Spinal cord (tissue), 10 donors: Measurements from ENCODE around the gene CHMP6. TPM values are rescaled to one million over a fixed set of nuclear protein-coding genes. Genes with fewer than 3 reads are reported as not detected.
A peak's percentile ranks its signal among the peaks of the same experiment; 100 is the strongest.

Experiments used
- DNase-seq, 6 donors: peaks; one replicate each; pipeline versions ENCODE4 v3.0.0 to v3.0.0-alpha.2; 2013 to 2015; ENCODE audit warnings: low spot score in 6 of 6, low read depth in 4 of 6
- H3K27ac ChIP-seq: one replicate; pipeline ENCODE4 v1.5.1; 2013; ENCODE audit warnings: low read depth, low read length, control low read depth
- H3K27me3 ChIP-seq: one replicate; pipeline ENCODE4 v1.6.1; 2013; ENCODE audit warnings: low read length; ENCODE audit not compliant: control insufficient read depth, insufficient read depth
- H3K36me3 ChIP-seq: one replicate; pipeline ENCODE4 v1.6.1; 2013; ENCODE audit warnings: low read length; ENCODE audit not compliant: control insufficient read depth, insufficient read depth
- H3K4me1 ChIP-seq: one replicate; pipeline ENCODE4 v1.6.1; 2013; ENCODE audit warnings: low read length; ENCODE audit not compliant: control insufficient read depth, insufficient read depth
- H3K4me3 ChIP-seq: one replicate; pipeline ENCODE4 v1.5.1; 2013; ENCODE audit warnings: low read depth, low read length, control low read depth
- H3K9me3 ChIP-seq: one replicate; pipeline ENCODE4 v1.6.1; 2013; ENCODE audit warnings: low read length; ENCODE audit not compliant: control insufficient read depth, insufficient read depth
- WGBS: methylation state at CpG from one replicate; pipeline ENCODE4 v1.1.5; 2013; ENCODE audit warnings: missing lambda C conversion rate; ENCODE audit not compliant: insufficient coverage; 5-methylcytosine and 5-hydroxymethylcytosine counted together
- polyA plus RNA-seq, 2 donors: library from polyadenylated mRNA; unstranded; fragments of 120-200 nt; gene quantifications; one replicate each; pipeline ENCODE4 v1.2.1, GENCODE V29; 2013; ENCODE audit not compliant: insufficient read length in 2 of 2
- total RNA-seq, 2 donors: library from RNA; depleted of rRNA in 1 of 2; stranded (reverse); fragments of 120-200 nt in 1 of 2; fragments of >200 nt in 1 of 2; gene quantifications; one replicate each; pipeline versions ENCODE4 v1.2.3 to v1.2.4, GENCODE V29; 2013 to 2014
- donor health status: healthy.

Gene CHMP6
- total and polyA plus RNA-seq, 4 donors = 10.2 to 43.1 (median 24.1) TPM

- DNase-seq = no peak
Measured at GRCh38 chr17:81000334-81000630, 8.6 kb downstream of the CHMP6 start.

GRCh38 chr17:81000631-81001357 lies 9.2 kb downstream of the CHMP6 start:
- Histone ChIP-seq H3K4me1 (peaks cover 31% of the 10 kb centered on the region), H3K27me3 (peaks cover 14% of the 10 kb centered on the region), H3K9me3 (no peaks in the 10 kb centered on the region), H3K4me3 (no peak overlapping the region), H3K27ac (no peak overlapping the region), H3K36me3 (peaks cover 58% of the 10 kb centered on the region)
- 72% methylated on average over 18 of the region's 18 CpGs for WGBS
- DNase-seq = no peak

More at GRCh38 chr17:81000334-81000630, 8.6 kb downstream of the CHMP6 start:
- H3K9me3 ChIP-seq = no peaks in the 10 kb centered on the region
- peaks cover 63% of the 10 kb centered on the region for H3K36me3 ChIP-seq
- no peak overlapping the region for H3K27ac ChIP-seq
- H3K4me3 ChIP-seq = no peak overlapping the region
- WGBS = 94% methylated on average over 8 of the region's 8 CpGs
- H3K4me1 ChIP-seq = peaks cover 31% of the 10 kb centered on the region
- peaks cover 14% of the 10 kb centered on the region for H3K27me3 ChIP-seq

GRCh38 chr17:81002013-81002384 lies 10.4 kb downstream of the CHMP6 start:
- no peak for DNase-seq
- Histone ChIP-seq H3K4me3 (no peak overlapping the region), H3K9me3 (no peaks in the 10 kb centered on the region)

GRCh38 chr17:81002409-81003361 lies 11.0 kb downstream of the CHMP6 start:
- WGBS = 55% methylated on average over 6 of the region's 21 CpGs
- no peak overlapping the region for H3K27ac ChIP-seq
- H3K4me1 ChIP-seq = peaks cover 31% of the 10 kb centered on the region
- H3K9me3 ChIP-seq = no peaks in the 10 kb centered on the region
- H3K36me3 ChIP-seq = peaks cover 39% of the 10 kb centered on the region
- H3K4me3 ChIP-seq = no peak overlapping the region
- DNase-seq = peak in 1 of 6 donors; percentile 50
- peaks cover 18% of the 10 kb centered on the region for H3K27me3 ChIP-seq

More at GRCh38 chr17:81002013-81002384, 10.4 kb downstream of the CHMP6 start:
- 70% methylated on average over 10 of the region's 10 CpGs for WGBS
- Histone ChIP-seq H3K27ac (no peak overlapping the region), H3K4me1 (peaks cover 31% of the 10 kb centered on the region), H3K36me3 (peaks cover 45% of the 10 kb centered on the region), H3K27me3 (peaks cover 18% of the 10 kb centered on the region)

GRCh38 chr17:81003711-81004475 lies 12.3 kb downstream of the CHMP6 start:
- Histone ChIP-seq H3K4me1 (peaks cover 31% of the 10 kb centered on the region), H3K27ac (no peak overlapping the region), H3K9me3 (no peaks in the 10 kb centered on the region), H3K36me3 (peaks cover 27% of the 10 kb centered on the region), H3K4me3 (peak overlapping the region; percentile 21), H3K27me3 (peaks cover 18% of the 10 kb centered on the region)
- WGBS = 1% methylated on average over 60 of the region's 72 CpGs
- peak in 1 of 6 donors; percentile 68 for DNase-seq

GRCh38 chr17:81006891-81007290 lies 15.2 kb downstream of the CHMP6 start:
- no peaks in the 10 kb centered on the region for H3K36me3 ChIP-seq
- no peak overlapping the region for H3K27ac ChIP-seq
- DNase-seq = peak in 1 of 6 donors; percentile 56
- 0% methylated on average over 4 of the region's 10 CpGs for WGBS
- peaks cover 18% of the 10 kb centered on the region for H3K27me3 ChIP-seq
- H3K4me3 ChIP-seq = no peak overlapping the region
- no peaks in the 10 kb centered on the region for H3K9me3 ChIP-seq
- peaks cover 23% of the 10 kb centered on the region for H3K4me1 ChIP-seq

- H3K4me3 ChIP-seq = no peak overlapping the region
- WGBS = 77% methylated on average over 6 of the region's 11 CpGs
- peaks cover 12% of the 10 kb centered on the region for H3K4me1 ChIP-seq
- H3K27me3 ChIP-seq = peaks cover 18% of the 10 kb centered on the region
- H3K9me3 ChIP-seq = no peaks in the 10 kb centered on the region
- no peaks in the 10 kb centered on the region for H3K36me3 ChIP-seq
- DNase-seq = no peak
- H3K27ac ChIP-seq = no peak overlapping the region
Measured at GRCh38 chr17:81008140-81008539, 16.5 kb downstream of the CHMP6 start.

- no peaks in the 10 kb centered on the region for H3K9me3 ChIP-seq
- no peak for DNase-seq
- H3K36me3 ChIP-seq = no peaks in the 10 kb centered on the region
- H3K27ac ChIP-seq = no peak overlapping the region
- 74% methylated on average over 12 of the region's 14 CpGs for WGBS
- H3K4me1 ChIP-seq = peaks cover 7% of the 10 kb centered on the region
- H3K4me3 ChIP-seq = no peak overlapping the region
- peaks cover 11% of the 10 kb centered on the region for H3K27me3 ChIP-seq
Measured at GRCh38 chr17:81009136-81009535, 17.5 kb downstream of the CHMP6 start.

- Histone ChIP-seq H3K27me3 (peaks cover 2% of the 10 kb centered on the region), H3K4me3 (no peak overlapping the region), H3K4me1 (no peaks in the 10 kb centered on the region), H3K36me3 (no peaks in the 10 kb centered on the region), H3K9me3 (no peaks in the 10 kb centered on the region), H3K27ac (no peak overlapping the region)
- WGBS = 81% methylated on average over 2 of the region's 2 CpGs
- no peak for DNase-seq
Measured at GRCh38 chr17:81010935-81011334, 19.3 kb downstream of the CHMP6 start.
